OCI-LY1 (cell line): ENCODE data around the gene PCDHA4.
"Not testable (repeated sequence)": the region's sequence is repeated elsewhere in the genome, so short reads cannot be mapped to it uniquely, and the experiment has no call there.

Experiments used
- H2AFZ ChIP-seq: fragments of 200-600 bp; sonication (generic), shearing (Covaris generic); 2 replicates; pipeline ENCODE4 v1.6.0; 2014; ENCODE audit warnings: antibody characterized with exemption, mild to moderate bottlenecking, low read length
- H3F3A ChIP-seq: fragments of 200-600 bp; sonication (generic), shearing (Covaris generic); 2 replicates; pipeline ENCODE4 v1.6.0; 2014; ENCODE audit warnings: mild to moderate bottlenecking, antibody characterized with exemption, low read length, moderate library complexity; ENCODE audit not compliant: insufficient read depth
- H3K27ac ChIP-seq: fragments of 200-600 bp; sonication (generic); 2 replicates; pipeline ENCODE4 v1.5.1; 2014; ENCODE audit warnings: low read length, mixed run types, mild to moderate bottlenecking, low read depth; ENCODE audit not compliant: poor library complexity, severe bottlenecking
- H3K27me3 ChIP-seq: fragments of 200-600 bp; sonication (generic); 2 replicates; pipeline ENCODE4 v1.6.0; 2014; ENCODE audit warnings: antibody characterized with exemption, mild to moderate bottlenecking, low read length, moderate library complexity; ENCODE audit not compliant: insufficient read depth
- H3K36me3 ChIP-seq: fragments of 200-600 bp; sonication (generic); 2 replicates; pipeline ENCODE4 v1.6.1; 2014; ENCODE audit warnings: mild to moderate bottlenecking, antibody characterized with exemption, low read length, moderate library complexity, mixed read lengths; ENCODE audit not compliant: insufficient read depth
- H3K4me1 ChIP-seq: fragments of 200-600 bp; sonication (generic); 2 replicates; pipeline ENCODE4 v1.5.1; 2014; ENCODE audit warnings: mild to moderate bottlenecking, low read length, moderate library complexity; ENCODE audit not compliant: insufficient read depth, severe bottlenecking
- H3K4me2 ChIP-seq: fragments of 200-600 bp; sonication (generic), shearing (Covaris generic); 2 replicates; pipeline ENCODE4 v1.6.1; 2014; ENCODE audit warnings: low read length
- H3K4me3 ChIP-seq: fragments of 200-600 bp; sonication (generic); 2 replicates; pipeline ENCODE4 v1.5.1; 2014; ENCODE audit warnings: low read length, low read depth, mild to moderate bottlenecking, mixed read lengths; ENCODE audit not compliant: poor library complexity, severe bottlenecking
- H3K79me2 ChIP-seq: fragments of 200-600 bp; shearing (Covaris generic); 2 replicates; pipeline ENCODE4 v1.6.1; 2016; ENCODE audit warnings: mixed run types, low read length, mixed read lengths; ENCODE audit not compliant: insufficient read depth
- H3K9ac ChIP-seq: fragments of 200-600 bp; sonication (generic), shearing (Covaris generic); 2 replicates; pipeline ENCODE4 v1.6.1; 2014; ENCODE audit warnings: mild to moderate bottlenecking, low read length, mixed read lengths
- H3K9me2 ChIP-seq: fragments of 200-600 bp; sonication (generic), shearing (Covaris generic); 2 replicates; pipeline ENCODE4 v1.6.1; 2014; ENCODE audit warnings: low read depth, mild to moderate bottlenecking, low read length, mixed read lengths
- H3K9me3 ChIP-seq: fragments of 200-600 bp; shearing (Covaris generic); 2 replicates; pipeline ENCODE4 v1.6.1; 2014; ENCODE audit warnings: low read length, mixed read lengths
- H4K20me1 ChIP-seq: fragments of 200-600 bp; sonication (generic), shearing (Covaris generic); 2 replicates; pipeline ENCODE4 v1.6.0; 2016; ENCODE audit warnings: mild to moderate bottlenecking, low read length; ENCODE audit not compliant: insufficient read depth
- CTCF ChIP-seq: fragments of 200-600 bp; sonication (generic), shearing (Covaris generic); IDR thresholded peaks from 2 replicates; pipeline ENCODE4 v1.5.1; 2017; ENCODE audit warnings: mild to moderate bottlenecking, antibody characterized with exemption, low read length, moderate library complexity, mixed read lengths
- EZH2 ChIP-seq: fragments of 200-600 bp; sonication (generic), shearing (Covaris generic); IDR thresholded peaks from 2 replicates; pipeline ENCODE4 v1.8.0; 2017; ENCODE audit warnings: borderline replicate concordance, mixed run types, mild to moderate bottlenecking, antibody characterized with exemption, low read length, moderate library complexity, mixed read lengths

PCDHA4 gene

DNA sequence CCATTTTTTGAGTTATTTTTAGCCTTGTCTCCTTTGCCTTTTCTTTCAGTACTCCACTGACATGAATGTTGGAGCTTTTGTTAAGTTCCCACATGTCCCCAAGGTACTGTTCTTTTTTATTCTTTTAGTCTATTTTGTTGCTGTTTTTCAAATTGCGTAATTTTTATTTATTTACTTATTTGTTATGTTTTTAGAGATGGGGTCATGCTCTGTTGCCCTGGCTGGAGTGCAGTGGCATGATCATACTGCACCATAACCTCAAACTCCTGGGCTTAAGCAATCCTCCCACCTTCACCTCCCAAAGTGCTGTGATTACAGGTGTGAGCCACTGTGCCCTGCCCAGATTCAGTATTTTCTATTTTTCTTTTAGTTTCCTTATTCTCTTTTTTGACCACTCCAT, 26.4 kb upstream of the PCDHA4 start:
- no peaks in the 10 kb centered on the region for H3K27me3 ChIP-seq
- no peak overlapping the region for H2AFZ ChIP-seq
- no peak overlapping the region for H3K9ac ChIP-seq
- no peaks in the 10 kb centered on the region for H3K79me2 ChIP-seq
- H4K20me1 ChIP-seq, result no peaks in the 10 kb centered on the region
- H3F3A ChIP-seq, result no peaks in the 10 kb centered on the region
- H3K9me3 ChIP-seq, result peaks cover 3% of the 10 kb centered on the region; the same call in 1 of the 2 replicates
- no peaks in the 10 kb centered on the region for H3K36me3 ChIP-seq
- no peaks in the 10 kb centered on the region for H3K9me2 ChIP-seq
- H3K4me3 ChIP-seq, result no peak overlapping the region
- TF ChIP-seq CTCF, result no peak
- no peak for TF ChIP-seq EZH2
- H3K27ac ChIP-seq, result no peak overlapping the region
- no peaks in the 10 kb centered on the region for H3K4me1 ChIP-seq
- no peak overlapping the region for H3K4me2 ChIP-seq

GRCh38 chr5:140785905-140786686, 20.8 kb upstream of the PCDHA4 start, which contains the start of gene PCDHA1:
Gene PCDHA1 (plus strand): TSS chr5:140786140.
- no peaks in the 10 kb centered on the region for H3F3A ChIP-seq
- no peak within 1 kb of the TSS for H3K4me3 ChIP-seq
- no peaks in the 10 kb centered on the region for H4K20me1 ChIP-seq
- H3K79me2 ChIP-seq, result no peaks in the 10 kb centered on the region
- no peak within 1 kb of the TSS for H2AFZ ChIP-seq
- no peaks in the 10 kb centered on the region for H3K4me1 ChIP-seq
- no peak within 1 kb of the TSS for H3K9ac ChIP-seq
- no peaks in the 10 kb centered on the region for H3K27me3 ChIP-seq
- no peaks in the 10 kb centered on the region for H3K36me3 ChIP-seq
- H3K27ac ChIP-seq, result no peak within 1 kb of the TSS
- H3K9me3 ChIP-seq, result no peaks in the 10 kb centered on the region; the same call in none of the 2 replicates
- H3K4me2 ChIP-seq, result no peak within 1 kb of the TSS
- H3K9me2 ChIP-seq, result no peaks in the 10 kb centered on the region
- TF ChIP-seq EZH2 (no peak), CTCF (peak; percentile 25; the same call in 1 of the 2 replicates)

- not testable (repeated sequence) for H3K4me2 ChIP-seq, H3K9ac ChIP-seq, H2AFZ ChIP-seq, H3K36me3 ChIP-seq, H3K79me2 ChIP-seq, H4K20me1 ChIP-seq, H3K9me2 ChIP-seq, H3K27ac ChIP-seq, H3F3A ChIP-seq, H3K9me3 ChIP-seq, H3K4me3 ChIP-seq, H3K27me3 ChIP-seq, H3K4me1 ChIP-seq
These were observed 19.4 kb upstream of the PCDHA4 start for GRCh38 chr5:140787422-140787821.

DNA sequence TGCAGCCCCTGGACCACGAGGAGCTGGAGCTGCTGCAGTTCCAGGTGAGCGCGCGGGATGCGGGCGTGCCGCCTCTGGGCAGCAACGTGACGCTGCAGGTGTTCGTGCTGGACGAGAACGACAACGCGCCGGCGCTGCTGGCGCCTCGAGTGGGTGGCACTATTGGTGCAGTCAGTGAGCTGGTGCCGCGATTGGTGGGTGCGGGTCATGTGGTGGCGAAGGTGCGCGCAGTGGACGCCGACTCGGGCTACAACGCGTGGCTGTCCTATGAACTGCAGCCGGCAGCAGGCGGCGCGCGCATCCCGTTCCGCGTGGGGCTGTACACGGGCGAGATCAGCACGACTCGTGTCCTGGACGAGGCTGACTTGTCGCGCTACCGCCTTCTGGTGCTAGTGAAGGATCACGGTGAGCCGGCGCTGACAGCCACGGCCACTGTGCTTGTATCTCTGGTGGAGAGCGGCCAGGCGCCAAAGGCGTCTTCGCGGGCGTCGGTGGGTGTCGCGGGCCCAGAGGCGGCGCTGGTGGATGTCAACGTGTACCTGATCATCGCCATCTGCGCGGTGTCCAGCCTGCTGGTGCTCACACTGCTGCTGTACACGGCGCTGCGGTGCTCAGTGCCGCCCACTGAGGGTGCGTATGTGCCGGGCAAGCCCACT, 18.9 kb upstream of the PCDHA4 start:
- H3K27ac ChIP-seq, H3K9ac ChIP-seq, H3K4me3 ChIP-seq, H2AFZ ChIP-seq, H3K79me2 ChIP-seq, H3K36me3 ChIP-seq, H3K27me3 ChIP-seq, H3K4me1 ChIP-seq, H3K4me2 ChIP-seq, H3K9me2 ChIP-seq, H3K9me3 ChIP-seq, H3F3A ChIP-seq, H4K20me1 ChIP-seq: not testable (repeated sequence)
